ENCODE results near the gene SLC11A1.

DNA sequence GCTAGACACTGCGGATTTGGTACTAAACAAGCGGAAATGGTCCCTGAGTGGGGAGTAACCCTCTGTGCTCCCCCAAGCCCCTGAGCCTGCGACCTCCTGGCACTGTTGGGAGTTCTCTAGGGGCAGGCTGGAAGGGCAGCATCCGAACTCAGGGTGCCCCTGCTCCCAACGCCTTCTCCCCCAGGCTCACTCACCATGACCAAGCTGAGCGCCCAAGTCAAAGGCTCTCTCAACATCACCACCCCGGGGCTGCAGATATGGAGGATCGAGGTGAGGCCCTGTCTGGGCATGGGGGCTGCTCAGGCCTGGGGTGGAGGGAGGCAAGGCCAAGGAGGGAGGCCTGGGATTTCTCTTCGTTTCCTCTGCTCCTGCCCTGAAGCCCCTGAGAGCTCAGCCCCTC, 41.5 kb downstream of the SLC11A1 start:
- TF ChIP-seq, protein P1, sequence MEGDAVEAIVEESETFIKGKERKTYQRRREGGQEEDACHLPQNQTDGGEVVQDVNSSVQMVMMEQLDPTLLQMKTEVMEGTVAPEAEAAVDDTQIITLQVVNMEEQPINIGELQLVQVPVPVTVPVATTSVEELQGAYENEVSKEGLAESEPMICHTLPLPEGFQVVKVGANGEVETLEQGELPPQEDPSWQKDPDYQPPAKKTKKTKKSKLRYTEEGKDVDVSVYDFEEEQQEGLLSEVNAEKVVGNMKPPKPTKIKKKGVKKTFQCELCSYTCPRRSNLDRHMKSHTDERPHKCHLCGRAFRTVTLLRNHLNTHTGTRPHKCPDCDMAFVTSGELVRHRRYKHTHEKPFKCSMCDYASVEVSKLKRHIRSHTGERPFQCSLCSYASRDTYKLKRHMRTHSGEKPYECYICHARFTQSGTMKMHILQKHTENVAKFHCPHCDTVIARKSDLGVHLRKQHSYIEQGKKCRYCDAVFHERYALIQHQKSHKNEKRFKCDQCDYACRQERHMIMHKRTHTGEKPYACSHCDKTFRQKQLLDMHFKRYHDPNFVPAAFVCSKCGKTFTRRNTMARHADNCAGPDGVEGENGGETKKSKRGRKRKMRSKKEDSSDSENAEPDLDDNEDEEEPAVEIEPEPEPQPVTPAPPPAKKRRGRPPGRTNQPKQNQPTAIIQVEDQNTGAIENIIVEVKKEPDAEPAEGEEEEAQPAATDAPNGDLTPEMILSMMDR (IDR thresholded peaks at IDR 0.05) = no peak
- TF ChIP-seq POLR2A (IDR thresholded peaks at IDR 0.05) = no peak
